LHCN-M2 (cell line): ENCODE results near the gene TNS1. TPM values are rescaled to one million over a fixed set of nuclear protein-coding genes. Genes with fewer than 3 reads are reported as not detected.
"Not testable (repeated sequence)": the region's sequence is repeated elsewhere in the genome, so short reads cannot be mapped to it uniquely, and the experiment has no call there.

Experiments used
- DNase-seq: peaks from one replicate; pipeline ENCODE4 v3.0.0-alpha.2; 2012; ENCODE audit warnings: low read depth
- polyA plus RNA-seq: library from polyadenylated mRNA; unstranded; fragments of >200 nt; gene quantifications from one replicate; pipeline ENCODE4 v1.2.1, GENCODE V29; 2012; ENCODE audit warnings: missing spikeins
- total RNA-seq: library from RNA; depleted of rRNA; stranded (reverse); fragments of >200 nt; gene quantifications from 2 replicates; pipeline ENCODE4 v1.2.3, GENCODE V29; 2014; rRNA removed

TNS1 gene
- total RNA-seq = 47.8 and 53.4 TPM in 2 replicates
- polyA plus RNA-seq = 44.0 TPM

DNA sequence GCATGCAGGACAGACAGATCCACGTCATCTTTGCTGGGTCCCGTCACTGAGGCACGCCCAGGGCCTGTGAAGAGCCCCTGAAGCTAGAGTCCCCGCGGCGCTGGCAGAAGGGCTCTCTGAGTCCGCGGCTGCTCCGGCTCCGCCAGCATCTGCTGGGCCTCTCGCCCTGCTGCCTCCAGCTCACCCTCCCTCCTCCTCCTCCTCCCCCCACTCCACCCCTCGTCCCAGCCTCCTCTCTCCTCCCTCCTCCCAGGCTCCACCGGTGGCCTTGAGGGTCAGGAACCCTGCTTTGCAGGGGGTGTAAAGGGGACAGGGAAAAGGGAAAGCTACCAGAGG, at the start of gene TNS1:
Gene TNS1 (minus strand): TSS at position 151 of the 336 bp plus-strand sequence. CDS start 123 bp downstream, at position 28.
- no peak for DNase-seq

DNA sequence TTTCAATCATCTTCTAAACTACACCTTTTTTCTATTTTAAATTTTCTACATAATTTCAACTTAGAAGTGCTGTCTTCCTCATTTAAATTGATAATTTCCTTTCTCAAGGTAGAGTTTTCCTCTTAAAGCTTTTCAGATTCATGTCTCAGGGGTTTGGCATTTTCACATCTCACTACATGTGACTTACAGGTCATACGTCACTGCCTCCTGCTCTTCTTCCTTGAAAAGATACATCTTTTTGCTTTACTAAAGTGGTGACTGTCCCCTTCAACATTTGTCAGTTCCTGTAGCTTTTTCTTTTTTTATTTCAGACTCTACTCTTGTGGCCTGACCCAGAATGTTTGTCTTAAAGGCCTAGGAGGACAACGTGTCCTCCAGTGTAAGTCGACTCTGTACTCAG, 49.1 kb upstream of the TNS1 start:
- DNase-seq = no peak

DNA sequence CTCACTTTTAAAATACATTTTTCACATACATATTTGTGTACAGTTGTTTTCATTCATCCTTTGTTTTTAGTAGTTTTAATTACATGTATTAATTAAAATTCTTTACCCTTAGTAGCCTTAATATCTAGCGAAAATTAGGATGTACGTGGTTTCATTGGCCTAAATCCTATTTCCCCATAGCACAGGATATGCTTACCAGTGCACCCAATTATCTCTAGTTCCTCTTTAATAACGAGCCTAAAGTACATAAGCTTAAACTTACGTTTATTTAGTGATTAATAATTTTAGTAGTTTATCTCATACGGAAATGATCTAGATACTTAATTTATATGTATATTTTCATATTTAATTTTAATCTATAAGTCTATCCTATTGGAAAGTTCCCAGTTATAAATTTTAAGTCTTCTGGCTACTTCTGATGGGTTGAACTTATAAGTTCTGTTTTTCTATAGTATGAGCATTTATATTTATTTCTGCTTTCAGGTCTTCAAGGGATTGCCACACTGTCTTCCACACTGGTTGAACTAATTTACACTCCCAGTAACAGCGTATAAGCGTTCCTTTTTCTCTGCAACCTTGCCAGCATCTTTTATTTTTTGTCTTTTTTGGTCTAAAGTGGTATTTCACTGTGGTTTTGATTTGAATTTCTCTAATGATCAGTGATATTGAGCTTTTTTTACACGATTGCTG, 44.9 kb upstream of the TNS1 start:
- DNase-seq = no peak

DNA sequence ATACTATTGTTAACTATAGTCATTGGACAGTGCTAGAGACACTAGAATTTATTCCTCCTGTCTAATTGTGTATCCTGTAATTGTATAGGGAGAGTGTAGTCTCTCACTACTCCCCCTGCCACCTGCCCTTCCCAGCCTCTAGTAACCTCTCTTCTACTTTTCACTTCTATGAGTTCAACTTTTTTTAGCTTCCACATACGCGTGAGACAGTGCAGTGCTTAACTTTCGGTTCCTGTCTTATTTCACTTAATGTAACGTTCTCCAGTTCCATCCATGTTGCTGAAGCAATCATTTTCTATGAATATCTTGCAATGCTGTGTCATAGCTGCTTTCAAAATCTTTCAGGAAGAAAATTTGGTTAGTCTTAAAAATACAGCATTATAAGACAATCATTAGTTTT, 43.4 kb upstream of the TNS1 start:
- DNase-seq = no peak

DNA sequence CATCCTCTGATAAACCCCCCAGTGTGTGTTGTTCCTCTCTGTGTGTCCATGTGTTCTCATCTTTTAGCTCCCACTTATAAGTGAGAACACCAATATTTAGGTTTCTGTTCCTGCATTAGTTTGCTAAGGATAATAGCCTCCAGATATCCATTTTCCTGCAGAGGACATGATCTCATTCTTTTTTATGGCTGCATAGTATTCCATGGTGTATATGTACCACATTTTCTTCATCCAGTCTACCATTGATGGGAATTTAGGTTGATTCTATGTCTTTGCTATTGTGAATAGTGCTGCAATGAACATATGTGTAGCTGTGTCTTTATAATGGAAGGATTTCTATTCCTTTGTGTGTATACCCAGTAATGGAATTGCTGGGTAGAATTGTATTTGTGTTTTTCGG, 41.8 kb upstream of the TNS1 start:
- DNase-seq = not testable (repeated sequence)

DNA sequence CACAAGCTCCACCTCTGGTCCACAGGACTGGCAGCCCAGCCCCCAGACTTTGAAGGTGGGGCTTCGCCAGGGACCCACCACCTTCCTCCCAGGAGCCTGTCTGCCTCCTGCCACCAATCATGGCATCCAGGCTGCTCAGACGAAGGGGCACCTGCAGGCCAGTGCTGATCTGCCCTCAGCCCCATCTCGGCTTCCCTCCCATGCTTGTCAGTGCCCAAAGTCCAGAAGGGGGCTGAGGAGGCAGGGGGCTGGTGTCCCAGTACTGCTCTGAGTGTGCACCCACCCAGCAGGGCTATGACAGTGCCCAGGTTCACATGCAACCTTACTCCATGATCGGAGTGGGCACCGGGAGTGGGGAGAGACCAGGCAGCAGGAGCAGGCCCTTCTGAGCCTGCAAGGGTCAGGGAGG, 40.9 kb upstream of the TNS1 start:
- DNase-seq = no peak

DNA sequence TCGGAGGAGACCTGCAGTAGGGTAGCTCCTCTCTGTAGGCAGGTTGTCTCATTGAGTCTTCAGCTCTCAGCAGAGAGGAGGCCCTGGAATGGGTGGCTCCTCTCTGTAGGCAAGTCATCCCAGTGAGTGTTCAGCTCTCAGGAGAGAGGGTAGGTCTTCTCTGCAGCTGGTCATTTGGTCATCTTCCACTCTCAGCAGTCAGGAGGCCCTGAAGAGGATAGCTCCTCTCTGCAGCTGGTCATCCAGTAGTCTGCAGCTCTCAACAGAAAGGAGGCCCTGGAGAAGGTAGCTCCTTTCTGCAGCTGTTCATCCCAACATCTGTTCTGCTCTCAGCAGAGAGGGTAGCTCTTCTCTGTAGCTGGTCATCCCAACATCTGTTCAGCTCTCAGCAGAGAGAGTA, 40.3 kb upstream of the TNS1 start:
- DNase-seq = peak; percentile 8

DNA sequence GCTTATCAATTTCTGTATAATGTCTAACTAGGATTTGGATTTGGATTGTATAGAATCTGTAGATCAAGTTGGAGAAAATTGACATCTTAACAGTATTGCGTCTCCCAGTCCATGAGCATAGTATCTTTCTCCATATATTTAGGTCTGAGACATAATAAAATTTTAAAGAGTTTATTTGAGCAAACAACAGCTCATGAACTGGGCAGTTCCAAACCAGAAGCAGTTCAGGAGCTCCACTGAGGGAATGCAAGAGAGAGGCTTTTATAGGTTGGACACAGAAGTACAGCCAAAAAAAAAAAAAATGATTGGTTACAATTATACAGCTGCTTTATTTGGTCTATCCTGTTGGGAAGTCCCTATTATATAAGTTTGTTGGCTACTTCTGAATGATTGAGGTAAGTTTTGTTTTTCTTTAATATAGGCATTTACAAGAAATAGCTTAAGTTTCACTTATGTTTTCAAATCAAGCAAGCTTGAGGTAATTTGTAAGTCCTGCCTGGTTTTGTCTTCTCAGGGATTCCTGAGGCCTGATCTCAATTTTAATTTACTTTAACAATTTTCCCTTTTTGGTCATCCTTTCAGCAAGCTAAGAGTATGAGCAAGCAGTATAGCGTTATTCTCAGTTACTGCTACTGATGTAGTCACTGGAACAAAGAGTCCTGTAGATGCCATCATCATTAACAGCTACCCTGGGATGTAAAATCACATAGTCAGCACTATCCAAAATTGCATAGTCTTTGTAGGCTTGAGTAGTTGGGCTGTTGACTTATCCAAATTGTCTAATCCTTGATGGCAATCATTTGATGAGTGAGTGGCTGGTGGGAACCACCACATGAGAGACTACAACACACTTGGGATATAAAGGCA, 38.7 kb upstream of the TNS1 start:
- no peak for DNase-seq

DNA sequence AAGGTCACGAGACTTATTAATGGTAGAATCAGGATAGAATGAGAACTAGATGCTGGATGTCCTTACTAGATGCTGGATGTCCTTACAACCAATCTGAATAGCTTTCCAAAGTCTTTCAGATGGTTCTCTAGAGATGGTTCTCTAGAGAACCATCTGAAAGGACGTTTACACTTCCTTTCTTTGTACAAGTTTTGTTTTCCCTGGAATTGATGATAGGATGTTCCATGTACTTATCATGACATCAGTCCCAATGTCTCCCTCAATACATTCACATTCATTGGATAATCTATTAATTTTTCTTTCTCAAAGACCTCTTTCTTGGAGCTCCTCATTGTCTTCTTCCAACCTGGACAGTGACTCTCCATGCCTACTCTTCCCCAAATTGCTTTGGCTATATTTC, 38.1 kb upstream of the TNS1 start:
- no peak for DNase-seq

DNA sequence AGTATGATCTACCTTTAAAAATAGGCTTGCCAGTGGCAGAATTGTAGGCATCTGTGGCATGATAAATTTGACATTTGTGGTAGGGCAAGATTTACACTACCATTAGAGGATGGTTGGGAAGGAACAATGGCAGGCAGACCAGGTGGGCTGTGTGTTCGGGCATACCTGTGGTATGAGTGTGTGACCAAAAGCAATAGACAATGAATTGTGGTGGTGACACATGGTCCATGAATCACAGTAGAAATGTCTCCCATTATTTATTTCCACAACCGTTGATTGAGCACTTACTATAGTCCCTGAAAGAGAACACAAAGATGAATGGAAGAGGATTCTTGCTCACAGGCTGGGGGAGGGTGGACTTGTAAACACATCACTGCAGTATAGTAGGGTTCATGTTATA, 36.4 kb upstream of the TNS1 start:
- peak; percentile 69 for DNase-seq

DNA sequence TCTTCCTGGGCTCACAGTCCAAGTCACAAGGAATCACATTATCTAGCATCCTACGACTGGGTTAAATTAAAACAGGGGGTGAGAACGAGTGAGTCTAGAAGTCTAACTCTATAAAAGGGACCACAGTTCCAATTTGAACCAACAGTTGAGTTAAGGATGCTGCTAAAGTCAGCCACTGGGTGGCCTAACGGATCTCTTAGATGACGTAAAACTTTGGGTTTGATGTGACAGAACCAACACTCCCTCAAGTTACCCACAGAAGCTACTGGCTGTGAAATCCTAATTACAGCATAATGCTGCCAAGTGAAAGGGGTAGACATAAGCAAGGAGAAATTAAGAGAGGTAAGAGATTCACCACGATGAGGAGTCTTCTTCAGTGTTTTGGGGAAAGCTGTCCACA, 33.6 kb upstream of the TNS1 start:
- no peak for DNase-seq

DNA sequence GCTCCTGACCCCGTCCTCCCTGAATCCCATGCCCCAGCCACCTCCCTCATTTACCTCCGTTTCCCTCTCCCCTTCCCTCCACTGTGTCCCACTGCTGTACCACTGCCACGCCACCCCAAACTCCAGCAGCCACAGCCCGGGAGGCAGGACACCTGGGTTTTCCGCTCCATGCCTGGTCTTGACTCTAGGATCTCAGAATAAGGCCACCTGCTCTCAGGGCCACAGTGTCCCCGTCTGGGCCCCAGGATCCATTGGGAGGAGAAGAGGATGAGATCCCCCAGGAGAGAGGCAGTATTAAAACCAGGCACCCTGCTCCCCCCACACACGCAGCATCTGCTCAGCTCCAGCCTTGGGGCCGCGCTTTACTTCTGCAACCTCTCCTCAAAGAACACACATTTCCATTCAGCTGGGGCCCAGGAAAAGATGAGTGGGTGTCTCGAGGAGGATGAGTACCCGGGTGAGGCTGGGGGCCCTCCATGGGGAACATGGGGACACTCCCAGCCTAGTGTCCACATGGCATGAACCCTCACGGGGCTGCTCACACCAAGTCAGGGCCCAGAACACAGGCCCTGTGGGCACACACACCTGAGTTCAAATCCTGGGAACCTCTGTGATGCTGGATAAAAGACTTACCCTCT, 32.8 kb upstream of the TNS1 start:
- no peak for DNase-seq

DNA sequence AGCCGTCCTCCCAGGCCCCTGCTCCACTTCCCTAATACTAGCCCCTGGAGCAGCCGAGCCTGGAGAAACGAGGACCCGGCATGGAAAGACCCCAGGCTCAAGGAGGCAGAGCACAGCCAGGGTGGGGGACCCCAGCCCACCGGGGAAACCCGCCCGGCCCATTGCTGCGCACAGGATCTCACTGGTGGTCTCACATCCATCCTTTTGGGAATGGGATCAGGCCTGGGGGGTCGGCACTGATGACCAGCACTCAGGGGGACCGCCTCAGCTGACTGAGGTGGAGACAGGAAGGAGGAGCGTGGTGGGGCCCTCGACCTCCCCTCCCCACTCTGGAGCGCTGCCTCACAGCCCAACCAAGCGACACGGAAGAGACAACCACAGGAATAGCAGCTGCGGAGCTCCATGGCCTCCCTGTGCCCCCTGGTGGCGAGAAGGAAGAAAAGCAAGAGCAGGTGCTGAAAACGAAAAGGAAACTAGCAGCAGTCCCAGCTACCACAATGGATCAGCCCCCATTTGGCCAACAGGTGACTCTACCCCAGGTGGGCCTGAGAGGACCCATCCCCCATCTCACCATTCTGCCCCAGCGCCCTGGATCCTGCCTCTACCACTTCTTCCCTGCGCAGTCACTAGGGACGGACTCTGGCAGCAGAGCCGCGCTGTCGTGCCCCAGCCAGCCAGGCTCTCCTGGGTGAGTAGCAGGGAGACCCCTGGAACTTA, 31.9 kb upstream of the TNS1 start:
- peak; percentile 62 for DNase-seq

DNA sequence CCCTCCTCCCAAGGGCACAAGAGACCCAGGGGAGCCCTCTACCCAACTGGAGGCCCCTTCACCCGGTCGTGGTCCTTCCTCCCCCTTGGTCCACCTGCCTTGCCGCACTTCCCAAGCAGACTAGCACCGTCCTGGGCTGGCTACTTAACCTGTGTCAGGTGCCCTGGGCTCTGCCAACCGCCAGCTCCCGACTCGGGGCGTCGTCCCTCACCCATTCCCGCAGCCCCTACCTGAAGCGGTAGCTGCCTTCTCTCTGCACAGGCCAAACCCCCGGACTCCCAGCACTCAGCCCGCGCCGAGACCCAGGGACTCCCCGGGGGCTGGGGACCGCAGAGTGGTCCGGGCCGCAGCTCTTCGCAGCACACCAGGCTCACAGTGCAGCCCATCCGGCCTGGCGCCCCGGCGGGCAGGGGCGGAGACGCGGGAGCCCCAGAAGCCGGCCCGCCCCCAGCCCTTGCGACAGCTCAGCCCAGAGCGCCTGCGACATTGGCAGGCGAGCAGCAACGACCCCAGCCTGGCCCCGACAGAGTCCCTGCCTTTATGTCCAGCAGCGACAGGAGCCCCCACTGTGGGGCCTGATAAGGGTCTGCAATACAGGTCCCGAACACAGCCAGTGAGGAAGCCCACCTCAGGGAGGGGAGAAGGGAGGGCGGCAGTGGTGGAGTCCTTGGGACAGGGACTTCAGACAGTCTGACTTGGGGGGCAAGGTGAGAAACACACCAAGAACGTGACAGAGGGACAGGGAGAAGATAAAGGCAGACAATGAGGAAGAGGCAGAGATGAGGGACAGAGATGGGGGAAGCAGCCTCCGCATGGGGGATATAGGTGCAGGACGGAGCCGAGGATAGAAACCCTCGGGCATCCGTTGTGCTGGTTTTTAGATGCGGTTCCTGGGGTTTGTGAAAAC, 31.0 kb upstream of the TNS1 start:
- no peak for DNase-seq

DNA sequence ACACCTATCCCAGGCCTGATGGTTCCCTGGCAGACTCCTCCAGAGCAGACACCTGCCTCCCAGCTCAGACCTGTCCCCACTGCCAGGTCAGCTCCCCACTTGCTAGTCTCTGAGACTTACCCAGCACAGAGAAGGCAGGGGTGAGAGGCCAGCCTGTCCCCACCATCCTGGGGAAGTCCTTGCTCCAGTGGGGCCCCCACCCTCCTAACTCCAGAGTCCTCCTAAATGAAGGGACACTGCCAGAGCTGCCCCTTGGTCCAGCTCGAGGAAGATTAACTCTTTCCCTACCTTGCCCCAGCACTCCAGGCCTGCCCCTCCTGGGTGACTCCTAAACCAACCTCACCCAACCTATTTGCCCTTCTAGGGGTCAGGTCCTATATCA, 30.4 kb upstream of the TNS1 start:
- no peak for DNase-seq

DNA sequence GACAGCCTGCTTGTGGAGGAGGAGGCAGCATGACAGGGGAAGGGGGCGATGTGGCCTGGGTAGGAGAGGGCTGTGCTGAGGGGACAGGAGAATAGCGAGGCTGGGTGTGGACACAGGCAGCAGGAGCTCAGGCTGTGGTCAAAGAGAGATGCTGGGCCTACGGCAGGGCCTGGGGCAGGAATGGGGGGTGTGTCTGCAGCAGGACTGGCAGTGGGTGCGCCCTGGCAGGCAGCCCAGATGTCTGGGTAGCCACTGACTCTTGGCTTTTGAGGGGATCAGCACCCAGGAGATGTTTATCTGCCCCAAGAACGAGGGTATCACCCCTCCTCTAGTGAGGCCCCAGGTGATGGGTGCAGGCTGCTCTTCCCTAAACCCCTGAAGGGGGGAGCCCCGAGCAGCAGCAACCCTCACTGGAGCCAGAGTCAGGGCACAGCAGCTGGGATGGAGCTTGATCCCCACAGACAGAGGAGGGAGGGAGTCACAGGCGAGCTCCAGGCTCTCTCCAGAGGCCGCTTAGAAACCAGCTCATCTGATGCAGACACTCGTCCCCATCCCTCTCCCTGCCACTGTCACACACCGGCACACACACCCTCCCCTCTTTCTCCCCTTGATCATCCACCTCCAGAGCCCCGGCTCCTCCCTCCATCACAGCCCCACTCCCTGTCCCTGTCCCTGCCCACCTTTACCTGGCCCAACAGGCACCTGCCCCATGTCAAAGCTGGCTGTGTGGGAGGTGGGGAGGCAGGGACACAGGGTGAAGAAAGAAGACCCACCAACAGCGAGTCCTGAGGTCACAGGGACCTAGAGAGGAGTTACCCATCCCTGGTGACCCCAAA, 29.8 kb upstream of the TNS1 start:
- no peak for DNase-seq

DNA sequence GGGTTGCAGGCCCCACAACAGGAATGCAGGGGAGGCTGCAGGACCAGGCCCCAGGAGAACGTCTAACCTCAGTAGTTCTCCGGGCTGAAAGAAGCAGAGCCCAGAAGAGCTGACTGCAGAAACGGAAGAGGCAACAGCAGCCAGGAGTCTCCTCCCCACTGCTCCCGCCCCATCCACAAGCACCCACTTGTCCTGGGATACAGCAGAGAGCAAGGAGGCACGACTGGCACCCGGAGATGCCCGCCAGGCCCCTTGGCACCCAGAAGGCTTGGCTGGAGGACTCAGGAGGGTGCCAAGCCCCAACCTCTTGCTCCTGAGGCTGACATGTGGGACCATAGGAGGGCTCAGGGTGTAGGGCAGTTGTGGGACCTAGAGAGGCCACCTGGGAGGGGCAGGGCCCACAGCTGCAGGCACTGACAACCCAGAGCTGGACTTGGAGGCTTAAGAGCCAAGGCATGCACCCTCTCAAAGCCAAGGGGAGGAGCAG, 29.0 kb upstream of the TNS1 start:
- no peak for DNase-seq

DNA sequence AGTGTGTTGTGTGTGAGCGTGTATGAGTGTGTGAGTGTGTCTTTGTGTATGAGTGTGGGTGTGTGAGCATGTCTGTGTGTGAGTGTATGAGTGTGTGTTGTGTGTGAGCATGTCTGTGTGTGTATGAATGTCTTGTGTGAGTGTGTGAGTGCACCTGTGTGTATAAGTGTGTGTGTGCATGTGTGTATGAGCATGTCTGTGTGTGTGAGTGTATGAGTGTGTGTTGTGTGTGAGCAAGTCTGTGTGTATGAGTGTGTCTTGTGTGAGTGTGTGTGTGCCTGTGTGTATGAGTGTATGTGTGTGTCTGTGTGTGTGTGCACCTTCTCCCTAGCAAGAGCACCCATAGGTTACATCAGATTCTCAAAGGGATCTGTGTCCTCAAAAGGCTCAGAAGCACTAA, 28.5 kb upstream of the TNS1 start:
- DNase-seq = no peak

DNA sequence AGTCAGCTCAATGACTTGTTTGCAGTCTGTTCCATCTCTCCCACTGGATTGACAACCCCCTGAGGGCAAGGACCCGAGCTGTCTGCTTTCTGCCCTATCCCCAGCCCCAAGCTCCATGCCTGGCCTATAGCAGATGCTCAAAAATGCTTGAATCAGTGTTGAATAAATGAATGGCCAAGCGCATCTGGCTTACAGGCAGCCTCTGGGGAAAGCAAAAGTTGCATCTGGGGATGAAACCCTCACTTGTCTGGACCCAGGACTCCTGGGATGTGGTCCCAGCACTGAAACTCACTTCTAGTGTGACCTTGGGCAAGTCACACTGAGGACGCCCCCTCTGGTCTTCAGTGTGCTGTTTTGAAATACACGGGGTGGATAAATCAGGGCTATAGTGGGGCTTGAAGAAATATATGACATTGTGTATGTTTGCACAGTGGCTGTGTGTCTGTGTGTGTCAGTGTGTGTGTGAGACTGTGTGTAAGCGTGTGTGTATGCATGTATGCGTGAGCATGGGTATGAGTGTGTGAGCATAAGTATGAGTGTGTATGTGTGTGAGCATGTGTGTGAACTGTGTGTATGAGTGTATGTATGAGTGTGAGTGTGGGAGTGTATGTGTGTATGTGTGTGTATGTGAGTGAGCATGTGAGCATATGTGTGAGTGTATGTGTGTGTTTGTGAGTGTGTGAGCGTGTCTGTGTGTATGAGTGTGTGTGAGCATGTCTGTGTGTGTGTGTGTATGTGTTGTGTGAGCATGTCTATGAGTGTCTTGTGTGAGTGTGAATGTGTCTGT, 27.8 kb upstream of the TNS1 start:
- no peak for DNase-seq
